CD4-positive, CD25-positive, alpha-beta regulatory T cell (primary cell): ENCODE results near the gene RAB3IL1. TPM values are rescaled to one million over a fixed set of nuclear protein-coding genes. Genes with fewer than 3 reads are reported as not detected.
"Not testable (repeated sequence)": the region's sequence is repeated elsewhere in the genome, so short reads cannot be mapped to it uniquely, and the experiment has no call there.

Experiments used
- ATAC-seq, 2 donors: fragments of 150-1000 bp; cut with Tn5 transposase; one replicate each; pipeline ENCODE4 v1.10.0; 2021; ENCODE audit warnings: low read depth in 2 of 2, moderate number of reproducible peaks in 2 of 2, moderate library complexity in 1 of 2
- DNase-seq, 3 donors: peaks; one replicate each; pipeline versions ENCODE4 v3.0.0 to v3.0.0-alpha.2; 2012 to 2022; ENCODE audit warnings: mixed read lengths in 1 of 3
- H3K27ac ChIP-seq: one replicate; pipeline ENCODE4 v1.7.0; 2013; ENCODE audit warnings: mild to moderate bottlenecking, low read length; ENCODE audit not compliant: insufficient read depth, poor library complexity, severe bottlenecking
- H3K27me3 ChIP-seq: one replicate; pipeline ENCODE4 v1.7.0; 2013; ENCODE audit warnings: low read length; ENCODE audit not compliant: control insufficient read depth, insufficient read depth
- H3K36me3 ChIP-seq: one replicate; pipeline ENCODE4 v1.7.0; 2013; ENCODE audit warnings: mild to moderate bottlenecking, low read length, moderate library complexity; ENCODE audit not compliant: control insufficient read depth, insufficient read depth
- H3K4me1 ChIP-seq: 2 replicates; pipeline ENCODE4 v1.7.0; 2013; ENCODE audit warnings: mild to moderate bottlenecking, low read length; ENCODE audit not compliant: insufficient read depth, control insufficient read depth, poor library complexity, severe bottlenecking
- H3K4me3 ChIP-seq: one replicate; pipeline ENCODE4 v1.7.0; 2013; ENCODE audit warnings: low read depth, mild to moderate bottlenecking, low read length, moderate library complexity
- H3K9me3 ChIP-seq, 2 experiments: 1 replicate in 1 of 2; 2 replicates in 1 of 2; pipeline ENCODE4 v1.7.0; 2013; ENCODE audit warnings: low read length in 2 of 2, mild to moderate bottlenecking in 1 of 2, moderate library complexity in 1 of 2; ENCODE audit not compliant: control insufficient read depth in 2 of 2
- H3K27ac Mint-ChIP-seq, 3 donors: one replicate each; pipeline ENCODE4 v1.8.0; 2020 to 2022; ENCODE audit warnings: mild to moderate bottlenecking in 3 of 3, mixed read lengths in 3 of 3, moderate library complexity in 2 of 3
- H3K27me3 Mint-ChIP-seq: one replicate; pipeline ENCODE4 v1.8.0; 2022; ENCODE audit warnings: mild to moderate bottlenecking, mixed read lengths
- H3K36me3 Mint-ChIP-seq: one replicate; pipeline ENCODE4 v1.8.0; 2020; ENCODE audit warnings: mixed read lengths
- H3K4me1 Mint-ChIP-seq, 4 donors: one replicate each; pipeline ENCODE4 v1.8.0; 2020 to 2022; ENCODE audit warnings: mixed read lengths in 4 of 4, mild to moderate bottlenecking in 1 of 4
- H3K4me3 Mint-ChIP-seq, 4 donors: one replicate each; pipeline ENCODE4 v1.8.0; 2020 to 2022; ENCODE audit warnings: mild to moderate bottlenecking in 4 of 4, mixed read lengths in 4 of 4, moderate library complexity in 3 of 4
- H3K9me3 Mint-ChIP-seq, 7 donors: one replicate each; pipeline ENCODE4 v1.8.0; 2020 to 2022; ENCODE audit warnings: mixed read lengths in 7 of 7, mild to moderate bottlenecking in 3 of 7, moderate library complexity in 2 of 7
- polyA plus RNA-seq, 4 donors: library from polyadenylated mRNA; unstranded; fragments of 300-500 nt; fragmentation: Illumina TruSeq; gene quantifications; one replicate each; pipeline ENCODE4 v1.2.3, GENCODE V29; 2021
- total RNA-seq: library from RNA; stranded (reverse); gene quantifications from one replicate; pipeline ENCODE4 v1.2.3, GENCODE V29; 2022

RAB3IL1 gene
- total RNA-seq (not detected), polyA plus RNA-seq (not detected)

GRCh38 chr11:61917334-61918109 is at the start of gene RAB3IL1:
Gene RAB3IL1 (minus strand): TSS chr11:61917566. CDS start chr11:61917367, 199 bp downstream.
- Histone ChIP-seq H3K4me1 (peaks cover 4% of the 10 kb centered on the region), H3K27ac (no peak within 1 kb of the TSS), H3K27me3 (peaks cover 10% of the 10 kb centered on the region), H3K4me3 (no peak within 1 kb of the TSS), H3K9me3 (no peaks in the 10 kb centered on the region), H3K36me3 (no peaks in the 10 kb centered on the region)
- peak within 1 kb of the TSS in 3 of 4 donors; percentile 71 to 81 (median 80) for H3K4me3 Mint-ChIP-seq
- H3K9me3 Mint-ChIP-seq = peaks cover 0 to 2% (median 0%) of the 10 kb centered on the region in 7 donors
- H3K36me3 Mint-ChIP-seq = no peaks in the 10 kb centered on the region
- H3K27me3 Mint-ChIP-seq = peaks cover 51% of the 10 kb centered on the region
- DNase-seq = no peak
- ATAC-seq = no peak
- H3K4me1 Mint-ChIP-seq = peaks cover 0 to 14% (median 4%) of the 10 kb centered on the region in 4 donors
- peak within 1 kb of the TSS in 1 of 3 donors; percentile 36 for H3K27ac Mint-ChIP-seq

GRCh38 chr11:61966734-61967115 is 49.4 kb upstream of the RAB3IL1 start:
- Mint-ChIP-seq H3K36me3 (peaks cover 26% of the 10 kb centered on the region), H3K4me1 (peaks cover 18 to 67% (median 52%) of the 10 kb centered on the region in 4 donors), H3K27ac (peak overlapping the region; percentile 97 to 98 (median 97)), H3K27me3 (peaks cover 7% of the 10 kb centered on the region), H3K9me3 (peaks cover 0 to 5% (median 0%) of the 10 kb centered on the region in 7 donors), H3K4me3 (peak overlapping the region; percentile 96 to 100 (median 97))
- Histone ChIP-seq H3K27me3 (no peaks in the 10 kb centered on the region), H3K27ac (peak overlapping the region; percentile 92), H3K9me3 (no peaks in the 10 kb centered on the region), H3K36me3 (peaks cover 25% of the 10 kb centered on the region), H3K4me1 (peaks cover 45% of the 10 kb centered on the region), H3K4me3 (peak overlapping the region; percentile 99)
- ATAC-seq (no peak), DNase-seq (peak in 1 of 3 donors; percentile 52)

GRCh38 chr11:61964666-61965271 is 47.4 kb upstream of the RAB3IL1 start:
- not testable (repeated sequence) for H3K9me3 Mint-ChIP-seq, ATAC-seq, H3K27me3 ChIP-seq, H3K27me3 Mint-ChIP-seq, H3K9me3 ChIP-seq
- H3K27ac ChIP-seq = peak overlapping the region; percentile 92
- Mint-ChIP-seq H3K36me3 (peaks cover 27% of the 10 kb centered on the region), H3K4me3 (peak overlapping the region; percentile 96 to 100 (median 97)), H3K27ac (peak overlapping the region; percentile 2 to 98 (median 85)), H3K4me1 (peaks cover 13 to 54% (median 40%) of the 10 kb centered on the region in 4 donors)
- peaks cover 45% of the 10 kb centered on the region for H3K4me1 ChIP-seq
- peaks cover 25% of the 10 kb centered on the region for H3K36me3 ChIP-seq
- peak in 1 of 3 donors; percentile 24 for DNase-seq
- peak overlapping the region; percentile 99 for H3K4me3 ChIP-seq

GRCh38 chr11:61964058-61964665 is 46.8 kb upstream of the RAB3IL1 start:
- Mint-ChIP-seq H3K27me3 (peaks cover 9% of the 10 kb centered on the region), H3K27ac (peak overlapping the region; percentile 84 to 98 (median 94)), H3K4me1 (peaks cover 13 to 52% (median 35%) of the 10 kb centered on the region in 4 donors), H3K4me3 (peak overlapping the region; percentile 57 to 100 (median 97)), H3K9me3 (peaks cover 0 to 3% (median 0%) of the 10 kb centered on the region in 7 donors), H3K36me3 (peaks cover 27% of the 10 kb centered on the region)
- Histone ChIP-seq H3K27me3 (no peaks in the 10 kb centered on the region), H3K4me1 (peaks cover 45% of the 10 kb centered on the region), H3K9me3 (no peaks in the 10 kb centered on the region), H3K36me3 (peaks cover 25% of the 10 kb centered on the region), H3K4me3 (peak overlapping the region; percentile 99), H3K27ac (peak overlapping the region; percentile 37)
- DNase-seq (peak in 1 of 3 donors; percentile 36), ATAC-seq (no peak)

- Histone ChIP-seq H3K36me3 (peaks cover 25% of the 10 kb centered on the region), H3K27ac (peak overlapping the region; percentile 56), H3K9me3 (no peaks in the 10 kb centered on the region), H3K4me1 (peaks cover 42% of the 10 kb centered on the region), H3K27me3 (no peaks in the 10 kb centered on the region), H3K4me3 (peak overlapping the region; percentile 99)
- ATAC-seq (no peak), DNase-seq (peak in 2 of 3 donors; percentile 44 to 48)
- Mint-ChIP-seq H3K9me3 (peaks cover 0 to 3% (median 0%) of the 10 kb centered on the region in 7 donors), H3K4me3 (peak overlapping the region; percentile 57 to 100 (median 97)), H3K36me3 (peaks cover 27% of the 10 kb centered on the region), H3K4me1 (peaks cover 13 to 48% (median 34%) of the 10 kb centered on the region in 4 donors), H3K27me3 (peaks cover 9% of the 10 kb centered on the region), H3K27ac (peak overlapping the region; percentile 84 to 94 (median 88))
These were observed 46.1 kb upstream of the RAB3IL1 start for GRCh38 chr11:61963282-61964057.

GRCh38 chr11:61963016-61963281 is 45.6 kb upstream of the RAB3IL1 start:
- H3K36me3 Mint-ChIP-seq = peaks cover 27% of the 10 kb centered on the region
- peak overlapping the region; percentile 84 to 88 (median 85) for H3K27ac Mint-ChIP-seq
- peak overlapping the region; percentile 24 to 100 (median 82) for H3K4me3 Mint-ChIP-seq
- H3K9me3 ChIP-seq = no peaks in the 10 kb centered on the region
- H3K36me3 ChIP-seq = peaks cover 25% of the 10 kb centered on the region
- H3K4me1 Mint-ChIP-seq = peaks cover 13 to 44% (median 34%) of the 10 kb centered on the region in 4 donors
- peaks cover 37% of the 10 kb centered on the region for H3K4me1 ChIP-seq
- peak in 1 of 3 donors; percentile 42 for DNase-seq
- ATAC-seq = no peak
- H3K27me3 Mint-ChIP-seq = peaks cover 9% of the 10 kb centered on the region
- H3K27me3 ChIP-seq = no peaks in the 10 kb centered on the region
- H3K9me3 Mint-ChIP-seq = peaks cover 0 to 3% (median 0%) of the 10 kb centered on the region in 7 donors
- no peak overlapping the region for H3K27ac ChIP-seq
- H3K4me3 ChIP-seq = no peak overlapping the region
